Hematopoietic multipotent progenitor cell treated with erythropoietin and hydrocortisone succinate and interleukin-3 and kit ligand, for 15 days (in vitro differentiated cells): Measurements from ENCODE around the gene GALC.

Experiments used
- DNase-seq: peaks from one replicate; pipeline ENCODE4 v3.0.0-alpha.2; 2015; ENCODE audit warnings: low spot score

The GALC gene

GRCh38 chr14:88005978-88006851 lies 13.2 kb upstream of the GALC start:
- no peak for DNase-seq

GRCh38 chr14:88005050-88005481 lies 12.1 kb upstream of the GALC start, which contains the start of gene GPR65:
GPR65 (plus strand) TSS chr14:88005135; CDS start chr14:88010848, 5,713 bp downstream.
- DNase-seq, result no peak

- no peak for DNase-seq
Observed at GRCh38 chr14:88004506-88005036, 11.6 kb upstream of the GALC start.

GRCh38 chr14:88003425-88003824 lies 10.4 kb upstream of the GALC start:
- no peak for DNase-seq

- no peak for DNase-seq
Observed at GRCh38 chr14:88002421-88003075, 9.6 kb upstream of the GALC start.

GRCh38 chr14:87999277-87999676 lies 6.3 kb upstream of the GALC start:
- no peak for DNase-seq

GRCh38 chr14:87998482-87998881 lies 5.5 kb upstream of the GALC start:
- no peak for DNase-seq

- DNase-seq, result no peak
Observed at GRCh38 chr14:87996291-87996592, 3.3 kb upstream of the GALC start.

GRCh38 chr14:87995500-87996290 lies 2.7 kb upstream of the GALC start:
- DNase-seq, result peak; percentile 48

GRCh38 chr14:87994974-87995373 lies 2.0 kb upstream of the GALC start:
- DNase-seq, result no peak

GRCh38 chr14:87992346-87992717 lies 650 bp downstream of the GALC start:
- peak; percentile 50 for DNase-seq

- no peak for DNase-seq
Observed at GRCh38 chr14:87990682-87991081, 2.3 kb downstream of the GALC start.

- DNase-seq, result no peak
Observed at GRCh38 chr14:87989956-87990299, 3.1 kb downstream of the GALC start.

GRCh38 chr14:87989221-87989955 lies 3.6 kb downstream of the GALC start:
- peak; percentile 49 for DNase-seq

- DNase-seq, result no peak
Observed at GRCh38 chr14:87979689-87980088, 13.3 kb downstream of the GALC start.

- DNase-seq, result no peak
Observed at GRCh38 chr14:87975636-87976035, 17.3 kb downstream of the GALC start.

GRCh38 chr14:87971010-87971409 lies 22.0 kb downstream of the GALC start:
- DNase-seq, result no peak

- no peak for DNase-seq
Observed at GRCh38 chr14:87967496-87967895, 25.5 kb downstream of the GALC start.

GRCh38 chr14:87966816-87967215 lies 26.2 kb downstream of the GALC start:
- DNase-seq, result no peak

GRCh38 chr14:87961246-87961645 lies 31.7 kb downstream of the GALC start:
- DNase-seq, result no peak

- DNase-seq, result no peak
Observed at GRCh38 chr14:87960013-87960787, 32.8 kb downstream of the GALC start.
